BJ (cell line): ENCODE data around the gene HAPLN2. TPM values are rescaled to one million over a fixed set of nuclear protein-coding genes. Genes with fewer than 3 reads are reported as not detected.

Source experiments
- CTCF ChIA-PET: fragments of 350-600 bp; formaldehyde crosslinking; extraction: SDS; loops from one replicate; lab custom pipeline; 2021; ENCODE audit warnings: antibody characterized with exemption, inconsistent platforms; lab: Yijun Ruan, JAX
- POLR2A ChIA-PET: fragments of 300-600 bp; sonication (Branson Sonifier 250); formaldehyde crosslinking; extraction: SDS; loops from one replicate; lab custom pipeline; 2021; ENCODE audit warnings: antibody characterized with exemption; lab: Charles Lee
- DNase-seq: peaks from one replicate; pipeline ENCODE4 v3.0.0-alpha.2; 2011; ENCODE audit warnings: low read depth
- H3K27me3 ChIP-seq: 2 replicates; pipeline ENCODE4 v1.6.0; 2011; ENCODE audit warnings: low read length; ENCODE audit not compliant: control insufficient read depth, insufficient read depth
- H3K36me3 ChIP-seq: 2 replicates; pipeline ENCODE4 v1.5.1; 2011; ENCODE audit warnings: low read length; ENCODE audit not compliant: control insufficient read depth, insufficient read depth
- H3K4me3 ChIP-seq: 2 replicates; pipeline ENCODE4 v1.5.1; 2011; ENCODE audit warnings: low read depth, mild to moderate bottlenecking, control low read depth, low read length
- CTCF ChIP-seq: IDR thresholded peaks from 2 replicates; pipeline ENCODE4 v1.5.1; 2011; ENCODE audit warnings: low read depth, mild to moderate bottlenecking, control low read depth, inconsistent platforms, low read length, moderate library complexity; ENCODE audit not compliant: insufficient read depth
- polyA plus RNA-seq: library from polyadenylated mRNA; depleted of rRNA; stranded (reverse); fragments of >200 nt; gene quantifications from 2 replicates; pipeline ENCODE4 v1.2.3, GENCODE V29; 2011

The HAPLN2 gene
- polyA plus RNA-seq, 1 experiment: not detected

DNA sequence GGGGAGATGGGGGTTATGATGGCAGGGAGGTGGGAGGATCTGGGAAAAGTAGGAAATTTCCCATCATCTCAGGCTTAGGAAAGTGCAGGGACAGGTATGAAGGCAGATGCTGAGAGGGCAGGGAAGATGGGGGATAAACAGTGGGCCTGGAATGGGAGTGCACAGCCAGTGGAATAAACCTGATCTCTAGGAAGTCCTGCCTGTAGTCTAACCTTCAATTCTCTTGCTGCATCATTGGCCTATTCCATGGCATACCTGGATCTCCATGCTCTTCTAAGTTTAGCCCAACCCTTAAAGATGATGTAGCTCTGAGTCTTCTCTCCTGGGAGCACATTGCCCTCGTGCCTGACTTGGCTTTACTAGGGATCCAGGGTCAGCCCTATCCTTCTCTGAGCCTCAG lies 25.4 kb downstream of the HAPLN2 start:
- Histone ChIP-seq H3K36me3 (no peaks in the 10 kb centered on the region), H3K27me3 (peaks cover 78% of the 10 kb centered on the region), H3K4me3 (no peak overlapping the region)
- no peak for DNase-seq
- ChIA-PET POLR2A (no interaction called here), CTCF (interaction anchor here (2.9 to 4.2 kb wide), 2 partner anchors 21 to 33 kb away, joined by 7 to 27 read pairs; partner anchors contain the start of gene NES)
- no peak for TF ChIP-seq CTCF

DNA sequence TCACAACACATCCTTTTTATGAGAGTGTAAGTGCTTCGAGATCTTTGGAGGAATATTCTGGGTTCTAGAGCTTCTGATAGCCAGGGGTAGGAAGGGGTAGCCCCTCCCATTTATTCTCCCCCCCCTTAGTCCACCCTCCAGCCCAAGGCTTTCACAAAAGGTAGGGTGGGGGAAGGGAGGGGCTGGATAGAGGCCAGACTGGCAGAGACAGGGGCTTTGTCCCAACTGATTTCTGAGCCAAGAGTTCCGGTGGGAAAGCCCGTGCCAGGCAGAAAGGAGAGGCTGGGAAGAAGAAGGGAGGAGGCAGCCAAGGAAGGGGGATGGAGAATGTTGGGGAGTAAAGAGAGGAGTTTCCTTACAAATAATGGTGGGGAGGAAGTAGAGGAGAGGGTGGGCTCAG lies 25.8 kb downstream of the HAPLN2 start:
- POLR2A ChIA-PET: no interaction called here
- no peak for DNase-seq

DNA sequence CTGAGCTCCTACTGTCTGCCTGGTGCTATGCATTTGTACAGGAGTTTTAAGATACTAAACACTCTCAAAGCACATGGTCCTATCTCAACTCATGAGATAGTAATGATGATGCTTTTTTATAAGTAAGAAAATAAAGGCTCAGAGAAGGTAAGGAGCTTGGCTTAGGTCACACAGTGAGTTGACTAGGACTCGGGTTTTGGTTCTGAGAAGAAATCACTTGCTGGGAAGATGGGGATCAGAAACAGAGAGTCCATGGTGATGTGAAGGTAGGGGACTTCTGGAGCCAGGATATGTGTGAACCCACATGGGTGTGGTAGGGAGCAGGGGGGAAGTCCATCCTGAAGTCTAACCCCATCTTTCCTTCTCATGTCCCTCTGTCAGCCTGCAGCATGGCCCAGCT lies 26.5 kb downstream of the HAPLN2 start:
- Histone ChIP-seq H3K27me3 (peaks cover 74% of the 10 kb centered on the region), H3K36me3 (no peaks in the 10 kb centered on the region), H3K4me3 (no peak overlapping the region)
- DNase-seq: no peak
- ChIA-PET POLR2A (no interaction called here), CTCF (interaction anchor here (0.9 to 2.9 kb wide), 6 partner anchors 10 to 32 kb away, joined by 3 to 7 read pairs (median 4); partner anchors contain the start of gene NES)
- TF ChIP-seq CTCF: no peak

More for the DNA sequence above, 25.8 kb downstream of the HAPLN2 start:
- CTCF ChIA-PET: interaction anchor here (1.0 to 4.2 kb wide), 4 partner anchors 11 to 33 kb away, joined by 3 to 27 read pairs (median 6); partner anchors contain the start of gene NES
- Histone ChIP-seq H3K4me3 (no peak overlapping the region), H3K27me3 (peaks cover 76% of the 10 kb centered on the region), H3K36me3 (no peaks in the 10 kb centered on the region)
- no peak for TF ChIP-seq CTCF

DNA sequence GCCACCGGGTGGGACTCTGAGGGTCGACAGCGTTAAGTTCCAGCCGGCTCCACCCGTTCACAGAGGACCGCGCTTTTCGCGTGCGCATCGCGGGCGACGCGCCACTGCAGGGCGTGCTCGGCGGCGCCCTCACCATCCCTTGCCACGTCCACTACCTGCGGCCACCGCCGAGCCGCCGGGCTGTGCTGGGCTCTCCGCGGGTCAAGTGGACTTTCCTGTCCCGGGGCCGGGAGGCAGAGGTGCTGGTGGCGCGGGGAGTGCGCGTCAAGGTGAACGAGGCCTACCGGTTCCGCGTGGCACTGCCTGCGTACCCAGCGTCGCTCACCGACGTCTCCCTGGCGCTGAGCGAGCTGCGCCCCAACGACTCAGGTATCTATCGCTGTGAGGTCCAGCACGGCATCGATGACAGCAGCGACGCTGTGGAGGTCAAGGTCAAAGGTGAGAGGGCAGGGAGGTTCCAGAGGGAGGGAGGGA lies 27.6 kb downstream of the HAPLN2 start:
- no peak for TF ChIP-seq CTCF
- H3K27me3 ChIP-seq: peaks cover 64% of the 10 kb centered on the region
- no peak for DNase-seq
- ChIA-PET POLR2A (no interaction called here), CTCF (interaction anchor here (1.4 to 2.9 kb wide), 4 partner anchors 10 to 31 kb away, joined by 3 to 9 read pairs (median 6); partner anchors contain the start of gene NES)
- H3K4me3 ChIP-seq: no peak overlapping the region
- H3K36me3 ChIP-seq: no peaks in the 10 kb centered on the region

- ChIA-PET CTCF (interaction anchor here (1.4 to 2.9 kb wide), 3 partner anchors 9 to 11 kb away, joined by 3 to 19 read pairs (median 9); no protein-coding TSS in a partner anchor), POLR2A (no interaction called here)
- Histone ChIP-seq H3K4me3 (no peak overlapping the region), H3K36me3 (no peaks in the 10 kb centered on the region), H3K27me3 (peaks cover 61% of the 10 kb centered on the region)
- no peak for DNase-seq
- TF ChIP-seq CTCF: no peak
Measured at GRCh38 chr1:156647351-156647750, 28.1 kb downstream of the HAPLN2 start.
